Measurements from ENCODE around the gene MX2. TPM values are rescaled to one million over a fixed set of nuclear protein-coding genes. Genes with fewer than 3 reads are reported as not detected.

The MX2 gene
- total RNA-seq, 4 donors from 2014 or later: 13.7 to 39.6 (median 16.3) TPM

- Histone ChIP-seq H3K9me3 (no peaks in the 10 kb centered on the region), H3K27me3 (no peaks in the 10 kb centered on the region), H3K27ac (peak overlapping the region; percentile 72 to 77 (median 74)), H3K4me1 (peaks cover 0 to 21% (median 2%) of the 10 kb centered on the region in 4 donors), H3K4me3 (peak overlapping the region; percentile 64 to 85 (median 78)), H3K36me3 (peaks cover 0 to 14% (median 0%) of the 10 kb centered on the region in 3 donors)
- TF ChIP-seq CTCF (IDR thresholded peaks at IDR 0.05): no peak
- TF ChIP-seq POLR2A (IDR thresholded peaks at IDR 0.05): no peak
- no peak for DNase-seq
Observed at GRCh38 chr21:41425588-41425953, 63.7 kb downstream of the MX2 start.

DNA sequence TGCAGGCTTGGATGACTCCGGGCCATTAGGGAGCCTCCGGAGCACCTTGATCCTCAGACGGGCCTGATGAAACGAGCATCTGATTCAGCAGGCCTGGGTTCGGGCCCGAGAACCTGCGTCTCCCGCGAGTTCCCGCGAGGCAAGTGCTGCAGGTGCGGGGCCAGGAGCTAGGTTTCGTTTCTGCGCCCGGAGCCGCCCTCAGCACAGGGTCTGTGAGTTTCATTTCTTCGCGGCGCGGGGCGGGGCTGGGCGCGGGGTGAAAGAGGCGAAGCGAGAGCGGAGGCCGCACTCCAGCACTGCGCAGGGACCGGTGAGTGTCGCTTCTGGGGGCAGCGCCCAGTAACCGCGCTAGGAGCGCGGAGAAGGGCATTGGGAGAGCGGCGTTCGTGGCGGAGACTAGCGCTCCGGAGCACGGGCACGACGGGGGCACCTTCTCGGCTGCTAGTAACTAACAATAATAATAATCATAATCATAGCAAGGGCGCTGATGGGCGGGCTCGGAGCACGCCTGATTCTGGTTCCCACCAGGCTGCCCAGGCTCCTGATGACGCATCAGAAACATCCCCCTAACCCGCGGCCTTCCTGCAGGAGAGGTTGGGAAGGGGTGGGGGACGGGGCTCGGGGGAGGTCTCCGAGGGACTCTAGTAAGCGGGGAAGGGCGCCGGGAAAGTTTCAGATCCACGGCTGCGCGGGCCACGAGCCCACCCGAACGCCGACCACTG lies 64.3 kb downstream of the MX2 start, which contains the start of gene MX1:
TSS of gene MX1 (plus strand) at position 286 of the 722 bp plus-strand sequence. CDS start 5,832 bp downstream, outside the sequence.
- Histone ChIP-seq H3K4me3 (peak within 1 kb of the TSS; percentile 64 to 85 (median 78)), H3K9me3 (no peaks in the 10 kb centered on the region), H3K27ac (peak within 1 kb of the TSS; percentile 72 to 77 (median 74)), H3K27me3 (no peaks in the 10 kb centered on the region), H3K36me3 (peaks cover 0 to 14% (median 0%) of the 10 kb centered on the region in 3 donors), H3K4me1 (peaks cover 0 to 16% (median 2%) of the 10 kb centered on the region in 4 donors)
- no peak for TF ChIP-seq CTCF (IDR thresholded peaks at IDR 0.05)
- peak; percentile 84 to 89 for TF ChIP-seq POLR2A (IDR thresholded peaks at IDR 0.05)
- peak; percentile 88 to 94 (median 93) for DNase-seq

DNA sequence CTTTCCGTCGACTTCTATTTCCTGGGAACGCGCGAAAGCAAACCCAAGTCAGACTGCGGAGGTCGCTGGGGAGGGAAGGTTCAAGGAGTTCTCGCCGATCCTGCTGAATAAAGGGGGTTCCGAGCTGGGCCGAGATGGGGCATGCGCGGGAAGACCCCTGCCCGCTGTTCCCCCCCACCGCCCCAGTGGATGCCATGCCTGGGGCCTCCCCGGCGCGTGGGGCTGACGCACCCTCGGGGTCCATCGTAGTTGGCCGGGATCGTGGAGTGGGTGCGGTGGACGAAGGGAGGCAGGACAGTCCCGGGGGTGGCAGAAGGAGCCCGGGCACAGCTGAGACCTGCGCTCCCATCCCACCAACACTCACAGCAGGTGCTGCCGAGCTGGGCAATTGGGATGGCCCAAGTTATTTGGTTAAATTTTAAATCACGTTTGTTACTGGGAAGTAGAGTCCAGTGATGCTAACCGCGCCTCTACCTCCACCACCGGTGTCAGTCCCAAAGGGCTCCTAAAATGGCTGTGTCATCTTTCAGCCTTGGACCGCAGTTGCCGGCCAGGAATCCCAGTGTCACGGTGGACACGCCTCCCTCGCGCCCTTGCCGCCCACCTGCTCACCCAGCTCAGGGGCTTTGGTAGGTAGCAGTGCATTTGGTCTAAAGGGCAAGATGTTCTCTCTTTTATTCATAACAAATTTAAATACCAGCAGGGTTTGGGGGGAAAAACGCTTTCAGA lies 65.0 kb downstream of the MX2 start:
- Histone ChIP-seq H3K27me3 (no peaks in the 10 kb centered on the region), H3K27ac (peak overlapping the region; percentile 72 to 77 (median 74)), H3K4me1 (peaks cover 0 to 12% (median 2%) of the 10 kb centered on the region in 4 donors), H3K36me3 (peaks cover 0 to 17% (median 0%) of the 10 kb centered on the region in 3 donors), H3K9me3 (no peaks in the 10 kb centered on the region), H3K4me3 (peak overlapping the region; percentile 64 to 85 (median 78))
- TF ChIP-seq CTCF (IDR thresholded peaks at IDR 0.05) (no peak), POLR2A (IDR thresholded peaks at IDR 0.05) (no peak)
- no peak for DNase-seq

GRCh38 chr21:41427556-41427955 lies 65.7 kb downstream of the MX2 start:
- H3K27ac ChIP-seq: no peak overlapping the region
- no peaks in the 10 kb centered on the region for H3K9me3 ChIP-seq
- H3K4me1 ChIP-seq: peaks cover 0 to 18% (median 6%) of the 10 kb centered on the region in 4 donors
- no peaks in the 10 kb centered on the region for H3K27me3 ChIP-seq
- H3K4me3 ChIP-seq: no peak overlapping the region
- DNase-seq: no peak
- peaks cover 0 to 24% (median 0%) of the 10 kb centered on the region in 3 donors for H3K36me3 ChIP-seq
- TF ChIP-seq CTCF (IDR thresholded peaks at IDR 0.05) (no peak), POLR2A (IDR thresholded peaks at IDR 0.05) (no peak)

DNA sequence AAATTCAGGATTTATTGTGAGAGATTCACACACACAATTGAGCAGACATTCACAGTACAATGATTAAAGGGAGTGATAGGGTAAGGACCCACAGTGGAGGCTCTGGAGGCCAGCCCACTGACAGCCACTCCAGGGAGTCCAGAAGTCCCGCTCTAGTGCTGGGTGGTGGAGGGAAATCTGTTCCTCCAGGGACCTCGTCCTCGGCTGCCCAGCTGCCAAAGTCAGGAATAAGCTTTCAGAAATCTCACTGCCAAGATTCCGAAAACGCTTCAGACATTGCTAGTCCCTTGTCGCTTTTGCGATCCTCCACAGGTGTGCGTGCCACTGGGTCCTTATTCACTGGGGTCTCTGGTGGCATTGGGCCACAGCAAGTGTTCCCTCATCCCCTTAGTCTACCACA lies 66.5 kb downstream of the MX2 start:
- Histone ChIP-seq H3K36me3 (peaks cover 0 to 32% (median 0%) of the 10 kb centered on the region in 3 donors), H3K27me3 (no peaks in the 10 kb centered on the region), H3K27ac (no peak overlapping the region), H3K4me3 (no peak overlapping the region), H3K4me1 (peaks cover 0 to 26% (median 6%) of the 10 kb centered on the region in 4 donors), H3K9me3 (no peaks in the 10 kb centered on the region)
- TF ChIP-seq POLR2A (IDR thresholded peaks at IDR 0.05): no peak
- no peak for TF ChIP-seq CTCF (IDR thresholded peaks at IDR 0.05)
- no peak for DNase-seq

All from Peyer's patch (tissue), 4 donors.